Psoas muscle (tissue), 8 donors: ENCODE measurements around the gene PTPN22. TPM values are rescaled to one million over a fixed set of nuclear protein-coding genes. Genes with fewer than 3 reads are reported as not detected.

Experiments used
- ATAC-seq, 4 donors: fragments of 200-7000 bp; cut with Tn5 transposase; one replicate each; pipeline ENCODE4 v1.9.1; 2020; ENCODE audit warnings: moderate library complexity in 3 of 4, mild to moderate bottlenecking in 2 of 4
- DNase-seq, 2 donors: peaks; one replicate each; pipeline ENCODE4 v3.0.0-alpha.2; 2020
- H3K27ac ChIP-seq: fragments of 200-600 bp; one replicate; pipeline ENCODE4 v1.8.0; 2022
- H3K27me3 ChIP-seq, 3 donors: fragments of 200-600 bp in 1 of 3; one replicate each; pipeline versions ENCODE4 v1.6.1 to v1.8.0; 2013 to 2022; ENCODE audit warnings: low read length in 2 of 3, mild to moderate bottlenecking in 2 of 3, moderate library complexity in 1 of 3; ENCODE audit not compliant: insufficient read depth in 3 of 3
- H3K36me3 ChIP-seq, 2 donors: fragments of 200-600 bp in 1 of 2; one replicate each; pipeline versions ENCODE4 v1.6.1 to v1.8.0; 2013 to 2022; ENCODE audit warnings: low read depth in 1 of 2, mild to moderate bottlenecking in 1 of 2, moderate library complexity in 1 of 2; ENCODE audit not compliant: insufficient read depth in 1 of 2
- H3K4me1 ChIP-seq: fragments of 200-600 bp; one replicate; pipeline ENCODE4 v1.8.0; 2022
- H3K4me3 ChIP-seq: fragments of 200-600 bp; one replicate; pipeline ENCODE4 v1.8.0; 2022; ENCODE audit warnings: mild to moderate bottlenecking
- H3K9me3 ChIP-seq: fragments of 200-600 bp; one replicate; pipeline ENCODE4 v1.8.0; 2022
- WGBS, 3 donors: extraction: QIAGEN DNeasy Blood & Tissue Kit; methylation state at CpG; one replicate each; pipeline versions ENCODE4 v1.1.6 to v1.1.7; 2013; 5-methylcytosine and 5-hydroxymethylcytosine counted together
- intact Hi-C, 2 donors: fragments of 100-400 bp; cut with DNase I; formaldehyde crosslinking; loops; one replicate each; pipeline versions ENCODE4 v1.11.0 to v1.14.2; 2022
- polyA plus RNA-seq, 3 donors: library from polyadenylated mRNA; stranded (reverse); fragments of 200-250 nt; gene quantifications; one replicate each; pipeline ENCODE4 v1.2.3, GENCODE V29; 2013
- total RNA-seq, 4 donors: library from RNA; stranded (reverse); fragmentation: NEBNext Ultra II Directional in 2 of 4; extraction: Animal tissue kit (Norgen Biotek cat#: 25700) in 2 of 4; gene quantifications; one replicate each; pipeline versions ENCODE4 v1.2.1 to v1.2.4, GENCODE V29; 2021 to 2023
- TF ChIP-seq, protein P1 (sequence below): fragments of 200-600 bp; IDR thresholded peaks from one replicate; pipeline ENCODE4 v1.8.0; 2022; ENCODE audit warnings: antibody characterized with exemption
- donor health status: healthy with polysubstance abuse.
- donor health status: DM: no; HTN: no; CAD: no; lungs with moderate emphysema.
- donor health status: Bipolar disorder and iron deficiency.
- donor health status: healthy.
- donor health status: DM: yes; HTN: yes; CAD: no.
- donor health status: DM: no; HTN: no; CAD: no.
- donor health status: DM: no; HTN: no; CAD: no.
- donor health status: DM: yes; HTN: yes; CAD: no.

The PTPN22 gene
- total and polyA plus RNA-seq, 7 donors, result 0.10 to 0.71 (median 0.39) TPM

DNA sequence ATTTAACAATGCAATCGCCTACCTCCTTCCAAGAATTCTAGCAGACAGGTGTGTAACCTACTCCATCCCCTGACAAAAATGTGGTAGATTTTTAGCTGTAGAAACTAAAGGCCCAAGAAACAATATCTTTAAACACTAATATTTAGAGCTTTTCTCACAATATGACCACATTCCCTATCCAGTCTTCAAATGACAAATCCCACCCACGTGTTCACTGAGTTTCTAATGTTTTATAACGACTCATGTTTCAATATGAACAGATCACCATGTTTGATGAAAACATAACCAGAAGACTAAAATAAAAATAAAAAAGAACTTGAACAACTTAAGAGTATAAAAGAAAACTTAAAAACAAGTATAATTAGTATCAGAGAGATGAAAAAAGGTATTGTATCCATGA is 83.8 kb downstream of the PTPN22 start:
- 76 to 92% (median 83%) methylated on average over 3 of the region's 3 CpGs for WGBS, 3 donors
- no peak for ATAC-seq
- DNase-seq, result no peak
- no peak overlapping the region for H3K4me3 ChIP-seq
- peaks cover 64% of the 10 kb centered on the region for H3K4me1 ChIP-seq
- TF ChIP-seq, protein P1, sequence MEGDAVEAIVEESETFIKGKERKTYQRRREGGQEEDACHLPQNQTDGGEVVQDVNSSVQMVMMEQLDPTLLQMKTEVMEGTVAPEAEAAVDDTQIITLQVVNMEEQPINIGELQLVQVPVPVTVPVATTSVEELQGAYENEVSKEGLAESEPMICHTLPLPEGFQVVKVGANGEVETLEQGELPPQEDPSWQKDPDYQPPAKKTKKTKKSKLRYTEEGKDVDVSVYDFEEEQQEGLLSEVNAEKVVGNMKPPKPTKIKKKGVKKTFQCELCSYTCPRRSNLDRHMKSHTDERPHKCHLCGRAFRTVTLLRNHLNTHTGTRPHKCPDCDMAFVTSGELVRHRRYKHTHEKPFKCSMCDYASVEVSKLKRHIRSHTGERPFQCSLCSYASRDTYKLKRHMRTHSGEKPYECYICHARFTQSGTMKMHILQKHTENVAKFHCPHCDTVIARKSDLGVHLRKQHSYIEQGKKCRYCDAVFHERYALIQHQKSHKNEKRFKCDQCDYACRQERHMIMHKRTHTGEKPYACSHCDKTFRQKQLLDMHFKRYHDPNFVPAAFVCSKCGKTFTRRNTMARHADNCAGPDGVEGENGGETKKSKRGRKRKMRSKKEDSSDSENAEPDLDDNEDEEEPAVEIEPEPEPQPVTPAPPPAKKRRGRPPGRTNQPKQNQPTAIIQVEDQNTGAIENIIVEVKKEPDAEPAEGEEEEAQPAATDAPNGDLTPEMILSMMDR, result no peak
- H3K9me3 ChIP-seq, result no peaks in the 10 kb centered on the region
- intact Hi-C loops, result no loop called here
- H3K27ac ChIP-seq, result no peak overlapping the region
- H3K36me3 ChIP-seq, result no peaks in the 10 kb centered on the region
- no peaks in the 10 kb centered on the region for H3K27me3 ChIP-seq

DNA sequence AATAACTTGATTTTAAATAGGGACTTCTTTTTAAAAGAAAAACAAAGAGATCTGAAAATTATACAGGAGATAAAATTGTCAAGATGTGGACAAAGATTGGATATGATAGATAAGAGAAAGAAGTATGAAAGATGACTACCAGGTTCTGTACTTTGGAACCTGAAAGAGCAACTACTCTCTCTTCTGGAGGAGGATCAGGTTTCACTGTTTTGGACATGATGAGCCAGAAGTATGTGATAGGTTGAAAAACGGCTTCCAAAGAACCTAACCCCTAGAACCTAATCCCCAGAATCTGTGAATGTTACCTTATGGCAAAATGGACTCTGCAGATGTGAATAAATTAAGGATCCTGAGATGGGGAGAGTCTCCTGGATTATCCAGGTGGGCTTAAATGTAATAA is 85.4 kb downstream of the PTPN22 start:
- Histone ChIP-seq H3K36me3 (no peaks in the 10 kb centered on the region), H3K4me3 (no peak overlapping the region), H3K9me3 (no peaks in the 10 kb centered on the region), H3K27me3 (no peaks in the 10 kb centered on the region), H3K4me1 (peaks cover 76% of the 10 kb centered on the region), H3K27ac (peak overlapping the region; percentile 83)
- 18 to 46% (median 19%) methylated on average over 1 of the region's 1 CpG for WGBS, 3 donors
- peak in 2 of 4 donors; percentile 21 to 43 for ATAC-seq
- no peak for DNase-seq
- intact Hi-C loops, result no loop called here
- TF ChIP-seq, protein P1, result no peak

DNA sequence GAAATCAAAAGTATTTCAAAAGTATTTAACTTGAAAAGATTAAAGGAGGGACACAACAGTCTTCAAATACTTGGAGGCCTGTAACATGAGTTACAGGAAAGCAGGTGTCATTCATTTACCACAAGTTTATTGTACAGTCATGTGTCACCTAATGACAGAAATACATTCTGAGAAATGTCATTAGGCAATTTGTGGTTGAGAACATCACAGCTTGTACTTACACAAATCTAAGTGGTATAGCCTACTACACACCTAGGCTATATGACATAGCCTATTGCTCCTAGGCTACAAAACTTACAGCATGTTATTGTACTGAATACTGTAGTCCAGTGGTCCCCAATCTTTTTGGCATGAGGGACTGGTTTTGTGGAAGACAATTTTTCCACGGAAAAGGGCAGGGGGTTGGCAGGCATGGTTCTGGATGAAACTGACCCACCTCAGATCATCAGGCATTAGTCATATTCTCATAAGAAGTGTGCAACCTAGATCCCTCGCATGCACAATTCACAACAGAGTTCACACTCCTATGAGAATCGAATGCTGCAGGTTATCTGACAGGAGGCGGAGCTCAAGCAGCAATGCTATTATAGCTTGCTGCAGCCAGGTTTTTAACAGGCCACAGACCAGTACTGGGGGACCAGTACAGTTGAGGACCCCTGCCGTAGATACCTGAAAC is 87.3 kb downstream of the PTPN22 start:
- ATAC-seq (peak; percentile 85 to 92 (median 88)), DNase-seq (no peak)
- H3K4me3 ChIP-seq, result peak overlapping the region; percentile 37
- TF ChIP-seq, protein P1, result no peak
- H3K36me3 ChIP-seq, result no peaks in the 10 kb centered on the region
- no peaks in the 10 kb centered on the region for H3K9me3 ChIP-seq
- 60 to 70% (median 65%) methylated on average over 5 of the region's 5 CpGs for WGBS, 3 donors
- no peaks in the 10 kb centered on the region for H3K27me3 ChIP-seq
- peaks cover 88% of the 10 kb centered on the region for H3K4me1 ChIP-seq
- intact Hi-C loops, result no loop called here
- H3K27ac ChIP-seq, result peak overlapping the region; percentile 83

GRCh38 chr1:113783254-113784103 is 88.0 kb downstream of the PTPN22 start:
- Histone ChIP-seq H3K27ac (peak overlapping the region; percentile 83), H3K4me3 (peak overlapping the region; percentile 37), H3K36me3 (no peaks in the 10 kb centered on the region), H3K4me1 (peaks cover 89% of the 10 kb centered on the region), H3K9me3 (no peaks in the 10 kb centered on the region), H3K27me3 (no peaks in the 10 kb centered on the region)
- TF ChIP-seq, protein P1, result no peak
- WGBS, 3 donors, result 15 to 30% (median 18%) methylated on average over 4 of the region's 4 CpGs
- DNase-seq, result no peak
- intact Hi-C loops, result no loop called here
- peak; percentile 57 to 67 (median 62) for ATAC-seq
